Erythroblast (primary cell): ENCODE results near the gene CFAP90.

Experiments used
- GATA1 ChIP-seq: IDR thresholded peaks from 2 replicates; pipeline ENCODE4 v1.6.1; 2011; ENCODE audit warnings: low read depth, mild to moderate bottlenecking, control low read depth, low read length, moderate library complexity
- POLR2A ChIP-seq: IDR thresholded peaks from 2 replicates; pipeline ENCODE4 v1.6.1; 2011; ENCODE audit warnings: mild to moderate bottlenecking, low read length

DNA sequence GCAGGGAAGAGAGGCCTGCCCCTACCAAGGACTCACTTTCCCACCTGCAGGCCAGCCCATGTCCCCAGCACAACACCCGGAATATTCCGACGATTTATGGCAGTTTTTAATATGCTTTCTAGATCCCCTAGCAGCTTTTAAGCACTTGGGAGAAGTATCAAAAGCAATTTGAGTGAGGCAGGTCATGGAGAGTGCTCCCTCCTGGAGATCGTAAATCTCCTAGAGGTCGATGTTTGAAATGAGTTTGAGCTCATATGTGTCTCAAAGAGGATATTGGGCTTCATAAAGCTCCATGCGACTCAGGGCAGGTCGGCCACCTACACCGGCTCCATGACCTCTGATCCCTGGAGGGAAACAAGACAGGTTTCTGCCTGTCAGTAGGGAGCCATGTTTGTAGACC lies 27.3 kb downstream of the CFAP90 start:
- TF ChIP-seq POLR2A (no peak), GATA1 (no peak)
